Naive B cell (primary cell): ENCODE data around the gene LAMA2. TPM values are rescaled to one million over a fixed set of nuclear protein-coding genes. Genes with fewer than 3 reads are reported as not detected.

Experiments
- ATAC-seq, 2 donors: fragments of 150-1000 bp; cut with Tn5 transposase; 2 replicates each; pipeline ENCODE4 v1.10.0; 2021; ENCODE audit warnings: low read depth in 2 of 2, mild to moderate bottlenecking in 2 of 2, moderate library complexity in 2 of 2
- DNase-seq: peaks from one replicate; pipeline ENCODE4 v3.0.0; 2022
- H3K27ac Mint-ChIP-seq, 6 donors: one replicate each; pipeline ENCODE4 v1.8.0; 2020 to 2022; ENCODE audit warnings: mild to moderate bottlenecking in 6 of 6, mixed read lengths in 6 of 6, moderate library complexity in 5 of 6, inconsistent platforms in 2 of 6
- H3K27me3 Mint-ChIP-seq, 3 donors: one replicate each; pipeline ENCODE4 v1.8.0; 2021 to 2022; ENCODE audit warnings: mixed read lengths in 3 of 3, mild to moderate bottlenecking in 1 of 3
- H3K36me3 Mint-ChIP-seq, 2 donors: one replicate each; pipeline ENCODE4 v1.8.0; 2020 to 2022; ENCODE audit warnings: mixed read lengths in 2 of 2, inconsistent platforms in 1 of 2, mild to moderate bottlenecking in 1 of 2
- H3K4me1 Mint-ChIP-seq, 3 donors: one replicate each; pipeline ENCODE4 v1.8.0; 2020 to 2022; ENCODE audit warnings: mixed read lengths in 3 of 3, inconsistent platforms in 1 of 3, mild to moderate bottlenecking in 1 of 3, moderate library complexity in 1 of 3
- H3K4me3 Mint-ChIP-seq, 8 donors: one replicate each; pipeline ENCODE4 v1.8.0; 2020 to 2022; ENCODE audit warnings: mild to moderate bottlenecking in 8 of 8, mixed read lengths in 8 of 8, moderate library complexity in 8 of 8, inconsistent platforms in 2 of 8
- H3K9me3 Mint-ChIP-seq, 7 donors: one replicate each; pipeline ENCODE4 v1.8.0; 2020 to 2022; ENCODE audit warnings: mixed read lengths in 7 of 7, mild to moderate bottlenecking in 5 of 7, inconsistent platforms in 2 of 7, moderate library complexity in 1 of 7
- polyA plus RNA-seq, 6 donors: library from polyadenylated mRNA; unstranded; fragments of 300-500 nt; fragmentation: Illumina TruSeq; gene quantifications; one replicate each; pipeline ENCODE4 v1.2.3, GENCODE V29; 2021; ENCODE audit warnings: low read depth in 6 of 6

The LAMA2 gene
- polyA plus RNA-seq, 6 donors from 2014 or later, result 0.28 TPM; not detected in 5

GRCh38 chr6:129523816-129524215, 640.9 kb downstream of the LAMA2 start:
- ATAC-seq, result no peak

GRCh38 chr6:129525055-129525454, 642.1 kb downstream of the LAMA2 start:
- ATAC-seq (no peak), DNase-seq (no peak)
- Mint-ChIP-seq H3K4me3 (no peak overlapping the region), H3K27me3 (peaks cover 0 to 26% (median 24%) of the 10 kb centered on the region in 3 donors), H3K9me3 (no peaks in the 10 kb centered on the region), H3K4me1 (no peaks in the 10 kb centered on the region), H3K36me3 (no peaks in the 10 kb centered on the region), H3K27ac (no peak overlapping the region)

More at GRCh38 chr6:129523816-129524215, 640.9 kb downstream of the LAMA2 start:
- no peak for DNase-seq
- Mint-ChIP-seq H3K27ac (no peak overlapping the region), H3K27me3 (peaks cover 0 to 23% (median 18%) of the 10 kb centered on the region in 3 donors), H3K4me3 (no peak overlapping the region), H3K9me3 (no peaks in the 10 kb centered on the region), H3K4me1 (no peaks in the 10 kb centered on the region), H3K36me3 (no peaks in the 10 kb centered on the region)

GRCh38 chr6:129534926-129535325, 652.0 kb downstream of the LAMA2 start:
- Mint-ChIP-seq H3K9me3 (peaks cover 0 to 19% (median 8%) of the 10 kb centered on the region in 7 donors), H3K36me3 (peaks cover 5 to 11% of the 10 kb centered on the region in 2 donors), H3K27me3 (peaks cover 0 to 21% (median 5%) of the 10 kb centered on the region in 3 donors), H3K4me1 (no peaks in the 10 kb centered on the region), H3K4me3 (no peak overlapping the region), H3K27ac (no peak overlapping the region)
- no peak for DNase-seq
- ATAC-seq, result no peak

- H3K36me3 Mint-ChIP-seq, result peaks cover 5 to 11% of the 10 kb centered on the region in 2 donors
- H3K27me3 Mint-ChIP-seq, result peaks cover 0 to 9% (median 0%) of the 10 kb centered on the region in 3 donors
- H3K4me1 Mint-ChIP-seq, result no peaks in the 10 kb centered on the region
- ATAC-seq (no peak), DNase-seq (no peak)
- peaks cover 0 to 19% (median 8%) of the 10 kb centered on the region in 7 donors for H3K9me3 Mint-ChIP-seq
- no peak overlapping the region for H3K27ac Mint-ChIP-seq
- no peak overlapping the region for H3K4me3 Mint-ChIP-seq
Observed at GRCh38 chr6:129536271-129536670, 653.3 kb downstream of the LAMA2 start.

DNA sequence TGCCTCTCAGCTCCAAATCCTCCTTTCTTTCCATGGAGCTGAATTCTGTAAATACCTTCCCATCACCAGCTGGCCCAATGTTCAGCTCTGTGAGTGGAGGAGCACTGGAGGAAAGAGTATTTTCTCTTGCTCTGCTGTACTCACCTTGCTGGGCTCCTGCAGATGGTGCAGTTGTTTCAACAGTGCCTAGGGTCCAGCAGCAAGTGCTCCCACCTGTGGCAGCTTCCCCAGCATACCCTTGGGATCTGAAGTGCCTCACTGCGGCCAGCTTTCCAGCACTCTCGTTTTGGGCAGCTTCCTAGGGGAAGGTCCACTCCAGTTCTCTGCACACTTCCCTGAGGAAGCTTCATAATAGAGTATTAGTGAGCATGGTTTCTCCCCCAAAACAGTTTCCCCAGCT, 656.1 kb downstream of the LAMA2 start:
- H3K27ac Mint-ChIP-seq, result no peak overlapping the region

GRCh38 chr6:129542705-129543104, 659.8 kb downstream of the LAMA2 start:
- ATAC-seq (no peak), DNase-seq (no peak)
- H3K4me1 Mint-ChIP-seq, result no peaks in the 10 kb centered on the region
- H3K9me3 Mint-ChIP-seq, result peaks cover 0 to 4% (median 0%) of the 10 kb centered on the region in 7 donors
- H3K27ac Mint-ChIP-seq, result no peak overlapping the region
- H3K27me3 Mint-ChIP-seq, result peaks cover 0 to 7% (median 0%) of the 10 kb centered on the region in 3 donors
- H3K36me3 Mint-ChIP-seq, result no peaks in the 10 kb centered on the region
- no peak overlapping the region for H3K4me3 Mint-ChIP-seq

More for the DNA sequence above, 656.1 kb downstream of the LAMA2 start:
- Mint-ChIP-seq H3K4me3 (no peak overlapping the region), H3K4me1 (no peaks in the 10 kb centered on the region), H3K27me3 (peaks cover 0 to 7% (median 3%) of the 10 kb centered on the region in 3 donors), H3K9me3 (peaks cover 0 to 6% (median 5%) of the 10 kb centered on the region in 7 donors), H3K36me3 (peaks cover 0 to 3% of the 10 kb centered on the region in 2 donors)
- no peak for ATAC-seq
- DNase-seq, result no peak

- H3K36me3 Mint-ChIP-seq, result no peaks in the 10 kb centered on the region
- ATAC-seq, result no peak
Observed at GRCh38 chr6:129543981-129544380, 661.0 kb downstream of the LAMA2 start.

DNA sequence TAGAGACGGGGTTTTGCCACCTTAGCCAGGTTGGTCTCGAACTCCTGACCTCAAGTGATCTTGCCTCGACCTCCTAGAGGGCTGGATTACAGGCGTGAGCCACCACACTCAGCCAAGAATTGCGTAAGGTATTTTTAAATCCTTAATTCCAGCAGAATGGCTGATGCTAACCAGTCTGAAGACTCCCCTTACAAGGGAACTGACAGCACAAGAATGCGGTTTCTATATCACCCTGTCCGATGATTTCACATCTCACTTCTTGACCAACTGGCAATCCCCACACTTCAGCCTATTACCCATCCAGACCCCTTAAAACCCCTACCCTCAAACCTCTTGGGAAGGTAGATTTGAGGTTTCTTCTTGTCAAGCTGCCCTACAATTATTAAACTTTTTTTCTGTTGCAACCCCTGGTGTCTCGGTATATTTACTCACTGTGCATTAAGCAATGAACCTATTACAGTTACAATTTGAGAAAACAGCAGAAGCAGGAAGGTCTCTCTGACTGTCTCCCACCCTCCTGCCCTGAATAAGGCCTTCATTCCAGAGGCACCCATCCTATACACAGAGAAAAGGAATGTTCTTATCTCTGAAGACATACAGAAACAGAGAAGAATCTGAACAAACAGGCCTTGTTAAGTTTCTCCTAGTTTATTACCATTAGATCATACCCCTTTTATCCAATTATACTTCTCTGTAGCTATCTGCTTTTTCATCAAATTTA, 662.1 kb downstream of the LAMA2 start:
- Mint-ChIP-seq H3K4me3 (no peak overlapping the region), H3K4me1 (no peaks in the 10 kb centered on the region), H3K27ac (no peak overlapping the region), H3K27me3 (peaks cover 0 to 7% (median 0%) of the 10 kb centered on the region in 3 donors), H3K36me3 (no peaks in the 10 kb centered on the region), H3K9me3 (peaks cover 0 to 4% (median 0%) of the 10 kb centered on the region in 7 donors)
- DNase-seq (no peak), ATAC-seq (no peak)

More at GRCh38 chr6:129543981-129544380, 661.0 kb downstream of the LAMA2 start:
- Mint-ChIP-seq H3K9me3 (peaks cover 0 to 4% (median 0%) of the 10 kb centered on the region in 7 donors), H3K27ac (no peak overlapping the region), H3K27me3 (peaks cover 0 to 7% (median 0%) of the 10 kb centered on the region in 3 donors), H3K4me1 (no peaks in the 10 kb centered on the region), H3K4me3 (no peak overlapping the region)
- no peak for DNase-seq

DNA sequence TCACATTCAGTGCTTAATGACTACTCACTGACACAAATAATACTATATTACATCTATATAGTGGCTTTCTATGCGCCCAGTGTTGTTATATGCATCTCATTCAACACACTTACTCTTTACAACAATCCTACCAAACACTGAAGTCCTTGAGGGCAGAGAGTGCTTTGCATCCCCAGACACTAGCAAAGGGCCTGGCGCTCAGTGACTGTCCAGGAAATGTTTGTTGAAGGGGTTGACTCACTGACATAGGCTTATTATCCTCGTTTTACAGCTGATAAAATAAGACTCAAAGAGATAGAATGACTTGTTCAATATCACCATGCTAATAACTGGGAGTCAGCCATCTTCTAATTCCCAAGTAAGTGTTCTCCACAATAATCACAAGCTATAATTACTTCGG, 663.8 kb downstream of the LAMA2 start:
- Mint-ChIP-seq H3K36me3 (no peaks in the 10 kb centered on the region), H3K27me3 (peaks cover 0 to 7% (median 0%) of the 10 kb centered on the region in 3 donors), H3K27ac (no peak overlapping the region), H3K4me1 (no peaks in the 10 kb centered on the region), H3K4me3 (no peak overlapping the region), H3K9me3 (peaks cover 0 to 4% (median 0%) of the 10 kb centered on the region in 7 donors)
- no peak for DNase-seq
- ATAC-seq, result no peak

DNA sequence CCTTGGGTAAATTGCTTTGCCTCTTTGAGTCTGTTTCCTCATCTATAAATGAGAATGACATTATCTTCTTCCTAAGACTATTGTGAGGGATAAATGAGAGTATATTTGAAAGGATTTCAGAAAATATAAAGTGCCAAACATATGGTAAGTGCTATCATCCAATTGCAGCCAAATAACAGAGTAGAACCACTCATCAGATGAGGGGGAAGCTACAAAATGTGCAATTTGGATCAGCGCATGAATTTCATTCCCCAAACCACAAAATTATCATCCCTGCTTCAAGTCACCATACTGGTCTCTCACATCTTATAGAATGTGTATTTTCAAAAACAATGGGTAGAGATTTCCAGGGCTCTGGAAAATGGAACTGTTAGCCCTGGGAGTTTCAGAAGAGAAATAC, 668.5 kb downstream of the LAMA2 start:
- H3K9me3 Mint-ChIP-seq, result peaks cover 0 to 2% (median 0%) of the 10 kb centered on the region in 7 donors
- ATAC-seq (no peak), DNase-seq (no peak)
- no peaks in the 10 kb centered on the region for H3K4me1 Mint-ChIP-seq
- no peaks in the 10 kb centered on the region for H3K36me3 Mint-ChIP-seq
- H3K27me3 Mint-ChIP-seq, result peaks cover 8 to 20% (median 12%) of the 10 kb centered on the region in 3 donors
- H3K4me3 Mint-ChIP-seq, result no peak overlapping the region
- H3K27ac Mint-ChIP-seq, result no peak overlapping the region

GRCh38 chr6:129552413-129552812, 669.5 kb downstream of the LAMA2 start:
- H3K9me3 Mint-ChIP-seq, result peaks cover 0 to 2% (median 0%) of the 10 kb centered on the region in 7 donors
- H3K4me1 Mint-ChIP-seq, result no peaks in the 10 kb centered on the region
- ATAC-seq (no peak), DNase-seq (no peak)
- peaks cover 8 to 20% (median 12%) of the 10 kb centered on the region in 3 donors for H3K27me3 Mint-ChIP-seq
- H3K36me3 Mint-ChIP-seq, result no peaks in the 10 kb centered on the region
- no peak overlapping the region for H3K27ac Mint-ChIP-seq
- no peak overlapping the region for H3K4me3 Mint-ChIP-seq

GRCh38 chr6:129555206-129555832, 672.4 kb downstream of the LAMA2 start:
- no peaks in the 10 kb centered on the region for H3K36me3 Mint-ChIP-seq
- H3K27ac Mint-ChIP-seq, result no peak overlapping the region
- peaks cover 8 to 20% (median 12%) of the 10 kb centered on the region in 3 donors for H3K27me3 Mint-ChIP-seq
- H3K4me1 Mint-ChIP-seq, result no peaks in the 10 kb centered on the region
- ATAC-seq, result no peak
- no peak overlapping the region for H3K4me3 Mint-ChIP-seq
- no peak for DNase-seq
- peaks cover 0 to 3% (median 0%) of the 10 kb centered on the region in 7 donors for H3K9me3 Mint-ChIP-seq

DNA sequence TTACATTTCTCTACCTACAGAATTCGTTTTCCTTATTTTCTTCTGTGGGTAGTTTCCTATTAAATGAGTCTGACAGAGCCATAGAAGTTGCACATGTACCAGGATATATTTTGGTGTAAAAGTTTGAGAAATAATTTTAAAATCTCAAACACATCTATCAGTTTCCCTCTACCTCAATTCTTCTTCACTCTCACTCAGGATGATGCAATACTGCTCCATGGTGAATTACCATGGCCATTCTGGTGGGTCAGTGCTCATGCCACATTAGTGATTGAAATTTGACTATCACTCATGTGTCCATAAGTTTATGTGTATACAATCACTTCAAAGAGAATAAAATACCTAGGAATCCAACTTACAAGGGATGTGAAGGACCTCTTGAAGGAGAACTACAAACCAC, 675.3 kb downstream of the LAMA2 start:
- DNase-seq (no peak), ATAC-seq (no peak)
- H3K27ac Mint-ChIP-seq, result no peak overlapping the region
- peaks cover 0 to 3% (median 0%) of the 10 kb centered on the region in 7 donors for H3K9me3 Mint-ChIP-seq
- H3K36me3 Mint-ChIP-seq, result no peaks in the 10 kb centered on the region
- no peaks in the 10 kb centered on the region for H3K4me1 Mint-ChIP-seq
- no peak overlapping the region for H3K4me3 Mint-ChIP-seq
- peaks cover 0 to 8% (median 5%) of the 10 kb centered on the region in 3 donors for H3K27me3 Mint-ChIP-seq

DNA sequence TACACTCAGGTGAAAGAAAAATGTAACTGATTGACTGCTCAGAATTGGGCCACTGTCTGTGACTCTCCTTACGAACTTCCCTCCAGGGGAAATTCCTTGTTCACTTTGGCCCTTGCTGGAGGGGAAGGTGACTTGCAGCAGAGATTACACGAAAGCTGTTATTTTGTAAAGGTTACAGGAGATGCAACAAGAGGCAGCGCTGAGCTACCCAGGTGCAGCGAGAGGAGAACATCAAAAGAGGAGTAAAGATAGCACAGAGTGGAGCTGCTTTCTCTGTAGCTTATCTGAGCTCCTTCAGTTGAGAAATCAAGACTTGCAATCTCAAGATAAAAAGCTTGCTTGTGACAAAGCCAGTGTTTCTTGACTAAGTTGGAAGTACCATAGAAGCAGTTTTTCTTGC, 682.4 kb downstream of the LAMA2 start:
- Mint-ChIP-seq H3K4me1 (no peaks in the 10 kb centered on the region), H3K4me3 (no peak overlapping the region), H3K27ac (no peak overlapping the region), H3K36me3 (peaks cover 5 to 7% of the 10 kb centered on the region in 2 donors), H3K27me3 (peaks cover 0 to 8% (median 3%) of the 10 kb centered on the region in 3 donors), H3K9me3 (peaks cover 0 to 7% (median 2%) of the 10 kb centered on the region in 7 donors)
- no peak for ATAC-seq
- DNase-seq, result no peak
